G401.6 (cell line): ENCODE measurements around the gene BOD1L1.

Experiments used
- FAIRE-seq: peaks from 2 replicates; lab custom pipeline; 2012; peaks lifted over from hg19 to GRCh38; lab: Jason Lieb, UNC

The BOD1L1 gene

DNA sequence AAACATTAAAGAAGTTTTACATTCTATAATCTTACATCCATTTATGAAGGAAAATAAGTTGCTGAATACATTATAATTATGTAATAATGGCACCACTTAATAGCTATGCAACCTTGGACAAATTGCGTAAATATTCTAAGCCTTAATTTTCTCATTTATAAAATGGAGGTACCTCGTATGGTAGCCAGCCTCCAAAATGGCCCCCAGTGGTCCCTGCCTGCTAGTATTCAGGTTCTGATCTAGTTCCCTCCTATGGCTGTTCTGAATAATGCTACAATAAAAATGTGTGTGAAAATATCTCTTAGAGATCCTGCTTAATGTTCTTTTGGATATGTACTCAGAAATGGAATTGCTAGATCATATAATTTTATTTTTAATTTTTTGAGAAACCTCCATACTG is 72.2 kb downstream of the BOD1L1 start:
- FAIRE-seq, result no peak

DNA sequence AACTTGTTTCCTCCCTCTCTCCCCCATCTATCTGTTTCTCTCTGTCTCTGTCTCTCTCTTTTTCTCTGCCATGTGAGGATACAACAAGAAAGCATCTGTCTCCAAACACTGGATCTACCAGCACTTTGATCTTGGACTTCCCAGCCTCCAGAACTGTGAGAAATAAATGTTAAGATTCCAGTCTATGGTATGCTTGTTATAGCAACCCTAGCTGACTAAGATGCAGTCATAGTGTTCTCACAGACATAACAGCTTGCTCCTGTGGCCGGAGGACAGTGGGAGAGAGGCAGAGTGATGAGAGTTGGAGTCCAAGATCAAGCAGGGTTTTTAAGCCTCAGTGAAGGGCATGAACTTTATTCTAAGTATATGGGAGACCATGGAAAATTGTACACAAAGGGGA is 74.4 kb downstream of the BOD1L1 start:
- FAIRE-seq, result no peak

DNA sequence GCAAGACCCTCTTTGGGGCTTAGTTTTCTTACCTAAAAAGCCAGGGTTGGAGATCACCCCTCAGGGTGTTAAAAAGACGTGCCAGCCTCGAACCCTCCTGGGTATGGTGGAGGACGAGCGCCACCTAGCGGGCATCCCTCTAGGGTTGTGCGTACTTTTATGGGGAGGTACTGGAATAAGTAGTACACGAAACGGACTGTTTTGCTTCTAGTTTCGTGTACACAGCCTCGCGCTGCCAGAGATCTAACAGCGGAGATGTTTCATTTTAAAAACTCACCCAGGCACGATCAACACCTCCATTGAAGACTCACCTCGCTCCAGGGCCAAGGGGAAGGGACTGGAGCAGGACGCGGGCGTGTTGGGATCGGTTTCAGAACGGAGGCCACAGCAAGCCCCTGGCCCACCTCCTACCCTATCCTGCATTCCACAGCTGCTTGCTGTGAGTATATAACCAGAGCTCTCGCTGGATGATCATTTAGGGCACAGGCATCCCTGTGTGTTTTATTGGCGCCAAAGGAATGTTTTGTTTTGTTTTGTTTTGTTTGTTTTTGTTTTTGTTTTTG is 78.5 kb downstream of the BOD1L1 start:
- FAIRE-seq, result peak; percentile 80

DNA sequence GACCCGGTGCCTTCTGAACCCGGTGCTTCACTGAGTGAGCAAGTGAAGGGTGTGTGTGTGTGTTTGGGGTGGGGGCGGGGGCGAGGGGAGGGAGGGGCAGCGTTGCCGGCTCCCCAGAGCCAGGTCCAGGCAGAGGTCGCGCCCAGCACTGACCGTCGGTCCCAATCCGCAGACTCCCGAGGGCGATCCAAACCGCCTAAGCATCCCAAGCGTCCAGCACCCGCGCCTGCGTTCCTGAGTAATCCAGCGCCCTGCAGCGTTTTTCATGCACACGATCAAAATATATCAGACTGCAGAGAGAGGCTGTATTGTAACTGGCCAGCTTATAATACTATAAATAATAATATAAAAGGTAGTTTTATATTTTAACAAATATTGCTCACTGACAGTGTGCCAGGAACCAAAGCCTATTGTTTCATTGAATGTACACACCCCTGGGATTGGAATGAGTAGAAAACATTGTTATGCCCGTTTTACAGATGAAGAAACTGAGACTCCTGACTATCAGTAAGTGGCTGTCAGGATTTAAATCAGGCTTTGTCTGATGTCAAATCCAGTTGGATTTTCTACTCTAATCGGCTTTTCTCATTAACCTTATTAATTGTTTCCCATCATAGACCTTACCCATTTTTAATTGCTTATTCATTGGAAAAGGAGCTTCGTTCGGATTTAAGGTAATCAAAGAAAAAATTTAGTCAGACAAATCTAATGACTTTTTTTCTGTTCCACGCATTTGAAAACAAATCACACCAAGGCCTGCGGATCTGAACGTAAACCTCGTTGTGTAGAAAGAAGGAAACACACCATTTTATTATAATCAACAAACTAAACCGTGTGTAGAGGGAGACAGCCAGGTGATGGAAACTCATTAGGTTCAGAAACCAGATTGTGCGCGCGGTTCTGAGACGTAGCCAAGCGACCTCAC is 79.2 kb downstream of the BOD1L1 start:
- FAIRE-seq, result no peak

DNA sequence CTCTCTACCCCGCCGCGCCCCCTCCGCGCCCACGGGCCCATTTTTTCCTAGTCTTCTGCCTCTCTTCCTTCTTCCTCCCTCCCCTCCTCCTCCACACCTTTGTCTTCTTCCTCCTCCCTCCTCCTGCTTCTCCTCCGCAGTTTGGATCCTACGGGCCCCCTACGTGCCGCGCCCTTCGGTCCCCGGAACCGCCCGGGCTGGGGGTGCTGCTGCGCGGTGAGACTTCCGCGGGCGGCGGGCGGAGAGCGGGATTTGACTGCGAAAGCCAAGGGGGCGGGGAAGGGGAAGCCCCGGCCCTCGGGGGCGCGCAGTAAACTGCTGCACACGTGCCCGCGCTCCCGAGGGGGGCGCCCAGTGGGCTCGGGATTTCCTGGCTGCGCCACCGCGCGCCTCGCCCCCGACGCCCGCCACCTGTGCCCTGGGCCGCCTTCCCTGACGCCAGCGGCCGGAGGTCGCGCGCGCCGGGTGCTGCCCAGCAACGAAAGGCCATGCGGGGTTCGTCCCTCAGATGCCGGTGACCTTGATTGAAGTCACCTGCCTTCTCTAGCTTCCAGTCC is 80.0 kb downstream of the BOD1L1 start:
- FAIRE-seq, result no peak

DNA sequence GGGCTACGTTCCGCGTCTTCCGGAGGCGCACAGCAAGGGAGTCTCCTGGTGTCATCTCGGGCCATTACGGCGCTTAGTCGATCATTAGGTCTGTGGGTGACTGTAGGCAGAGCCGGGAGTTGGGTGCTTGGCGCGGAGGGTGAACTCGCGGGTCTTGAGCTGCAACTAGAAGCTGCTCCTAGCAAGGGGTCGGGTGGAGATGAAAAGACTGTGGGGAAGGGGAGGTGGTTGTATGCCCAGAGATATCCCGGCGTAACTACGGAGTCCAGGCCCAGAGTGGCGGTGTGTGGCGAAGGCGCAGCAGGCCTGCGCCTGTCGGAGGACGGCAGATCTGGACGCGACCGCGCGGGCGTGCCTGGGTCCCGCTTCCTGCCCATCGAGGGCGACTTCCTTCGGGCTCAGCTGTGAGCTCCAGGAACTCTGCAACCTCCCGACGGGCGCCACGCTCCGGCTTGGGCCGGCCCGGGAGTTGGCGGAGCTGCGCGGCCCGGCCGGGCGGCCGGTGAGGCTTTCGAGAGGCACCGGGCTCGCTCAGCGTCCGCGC is 80.5 kb downstream of the BOD1L1 start:
- no peak for FAIRE-seq

DNA sequence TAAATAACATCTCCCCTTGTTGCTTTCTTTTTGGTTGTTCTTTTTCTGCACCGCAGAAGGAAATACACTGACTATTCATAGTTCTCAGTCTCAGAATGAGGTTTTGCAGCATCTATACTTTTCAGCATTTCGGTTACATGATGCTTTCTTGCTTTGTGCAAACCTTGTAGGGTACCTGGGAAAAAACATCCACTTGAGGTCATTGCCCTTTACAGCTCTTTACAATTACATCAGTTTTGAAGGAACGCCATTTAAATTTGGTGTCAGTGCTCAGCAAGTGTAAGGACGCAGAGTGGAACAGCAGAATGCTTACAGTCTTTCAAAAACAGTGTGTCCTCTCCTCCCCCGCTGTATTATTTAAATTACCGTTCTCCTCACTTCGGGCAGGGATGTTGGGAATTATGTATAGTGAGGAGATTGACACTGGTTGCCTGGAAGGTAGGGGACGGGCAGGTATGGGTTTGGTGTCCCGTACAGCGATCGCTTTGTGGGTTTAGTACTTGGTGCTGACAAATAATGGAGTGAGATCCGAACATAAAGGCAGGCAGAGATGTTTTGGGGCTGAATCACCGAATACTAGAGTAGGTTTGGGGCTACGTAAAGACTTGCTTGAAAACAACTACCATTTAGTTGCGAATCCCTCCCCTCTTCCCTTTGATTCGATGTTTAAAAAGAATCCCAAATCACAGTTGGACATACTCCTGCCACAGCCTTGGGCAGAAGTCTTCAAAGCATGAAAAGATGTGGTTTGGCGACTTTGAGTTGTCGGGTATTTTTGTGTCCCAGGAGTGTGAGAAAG is 81.2 kb downstream of the BOD1L1 start:
- FAIRE-seq, result no peak

DNA sequence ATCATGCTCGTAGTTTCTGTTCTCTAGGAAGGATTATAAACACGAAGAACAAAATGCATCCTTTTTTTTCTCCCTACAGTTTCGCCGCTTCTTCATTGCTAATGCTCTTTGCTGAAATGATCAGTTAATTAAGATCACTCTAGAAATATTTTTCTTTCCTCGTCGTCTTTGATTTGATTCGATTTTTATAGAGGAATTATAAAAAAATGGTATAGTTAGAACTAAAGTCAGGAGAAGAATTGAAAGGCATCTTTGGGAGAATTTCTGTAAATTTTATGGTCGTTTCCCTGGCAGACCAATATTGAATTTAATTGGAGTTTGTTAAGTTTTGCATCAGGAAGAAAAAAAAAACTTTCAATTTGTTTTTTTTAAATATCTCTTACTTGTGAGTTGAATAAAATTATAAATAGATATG is 82.1 kb downstream of the BOD1L1 start:
- no peak for FAIRE-seq

DNA sequence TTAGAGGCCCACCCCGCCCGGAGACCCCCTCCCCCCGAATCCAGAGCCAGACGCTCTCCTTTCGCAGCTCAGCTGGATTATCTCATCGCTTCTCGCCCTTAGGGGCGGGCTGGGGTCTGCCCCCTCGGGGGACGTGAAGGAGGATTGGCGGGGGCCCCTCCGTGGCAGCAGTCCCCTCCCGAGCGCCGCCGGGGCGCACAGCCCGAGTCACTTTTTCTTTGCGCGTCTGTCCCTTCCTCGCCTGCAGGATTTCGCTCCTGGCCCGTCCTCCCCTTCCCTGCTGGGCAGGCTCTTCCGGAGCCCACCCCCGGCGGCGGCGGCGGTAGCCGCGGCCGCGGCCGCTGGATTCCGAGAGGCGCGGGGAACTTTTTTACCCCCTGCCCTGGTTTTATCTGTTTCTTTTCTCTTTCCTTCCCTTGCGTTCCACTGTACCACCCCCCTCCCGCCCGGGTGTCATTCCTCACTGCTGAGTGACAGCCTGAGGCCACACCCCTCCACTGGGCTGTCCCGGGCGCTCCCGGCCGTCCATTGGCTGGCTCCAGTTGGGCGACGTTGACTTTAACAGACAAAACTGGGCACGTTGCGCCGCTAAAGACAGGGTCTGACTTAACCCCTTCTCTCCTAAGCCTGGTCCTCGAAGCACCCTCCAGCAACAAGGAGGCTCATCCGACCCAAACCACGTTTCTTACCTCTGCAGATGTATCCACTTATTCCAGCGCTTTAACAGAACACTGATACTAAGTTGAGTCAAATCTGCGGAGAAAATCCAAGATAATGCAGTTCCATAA is 82.7 kb downstream of the BOD1L1 start:
- FAIRE-seq, result peak; percentile 93

DNA sequence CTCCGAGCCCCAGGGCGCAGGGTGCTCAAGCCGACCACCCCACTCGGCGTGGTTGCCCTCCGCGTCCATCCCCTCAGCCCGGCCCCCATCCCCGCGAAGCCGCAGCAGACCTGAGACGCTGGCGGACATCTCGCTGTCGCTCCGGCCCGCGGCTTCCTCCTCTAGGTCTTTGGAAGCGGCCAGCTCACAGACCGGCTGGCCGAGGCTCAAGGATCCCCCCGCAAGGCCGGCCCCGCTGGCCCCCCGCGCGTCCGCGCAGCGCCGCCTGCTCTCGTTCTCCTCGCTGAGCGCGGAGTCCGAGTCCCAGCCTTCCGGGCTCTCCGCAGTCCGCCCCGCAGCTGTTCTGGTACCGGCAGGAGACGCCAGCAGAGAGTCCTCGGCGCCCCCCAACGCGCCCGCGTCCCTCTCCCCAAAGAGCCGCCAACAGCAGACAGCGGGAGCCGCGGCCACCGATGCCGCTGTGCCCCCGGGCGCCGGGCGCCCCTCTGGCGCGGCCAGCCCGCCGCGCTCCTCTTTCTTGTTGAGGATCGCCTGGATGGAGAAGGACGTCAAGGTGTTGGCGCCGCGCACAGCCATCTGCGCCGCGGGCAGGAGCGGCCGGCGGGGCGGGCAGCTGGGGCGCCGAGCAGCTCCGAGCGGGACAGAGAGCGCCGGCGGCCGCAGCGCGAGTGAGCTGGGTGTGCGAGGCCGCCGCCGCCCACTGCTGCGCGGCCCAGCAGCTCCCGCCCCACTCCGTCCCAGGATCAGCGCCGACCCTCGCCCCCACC is 83.5 kb downstream of the BOD1L1 start, which contains the start of gene NKX3-2:
NKX3-2 (minus strand) TSS at position 670 of the 767 bp plus-strand sequence; CDS start at position 576, 94 bp downstream.
- FAIRE-seq, result no peak

DNA sequence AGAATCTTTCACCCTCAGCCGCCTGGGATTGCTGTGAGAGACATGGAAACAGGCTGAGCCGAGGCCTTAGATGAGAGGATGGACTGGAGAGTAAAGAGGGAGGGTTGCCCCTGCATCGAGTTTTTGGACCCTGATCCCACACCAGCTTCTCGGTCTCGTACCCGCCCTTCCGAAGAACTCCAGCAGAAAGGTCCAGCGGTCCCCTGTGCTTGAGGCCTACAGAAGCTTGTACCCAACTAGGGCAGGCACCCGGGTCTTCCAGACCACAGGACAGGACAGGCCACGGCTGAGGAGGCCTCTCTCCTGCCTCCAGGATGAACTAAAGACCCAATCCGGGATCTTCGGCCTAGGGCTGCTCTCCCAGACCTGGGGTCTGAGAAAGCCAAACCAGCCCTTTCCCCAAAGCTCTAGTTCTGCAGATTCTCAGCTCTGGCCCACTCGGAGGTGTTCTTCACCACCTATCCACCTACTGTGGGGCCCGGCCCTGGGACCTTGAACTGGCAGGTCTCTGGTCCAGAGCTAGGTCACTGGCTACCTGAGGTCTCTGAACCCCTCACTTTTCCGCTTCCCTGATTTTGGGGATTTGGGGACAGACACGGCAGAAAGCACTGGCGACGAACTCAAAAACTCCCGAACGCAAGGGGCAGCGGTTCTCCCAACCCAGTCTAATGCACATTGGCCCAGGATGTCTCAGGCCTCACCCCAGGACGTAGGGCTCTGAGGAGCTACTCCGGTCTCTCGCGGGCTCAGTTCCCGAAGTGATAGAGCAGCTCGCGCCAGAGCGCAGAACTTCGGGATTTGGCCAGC is 84.3 kb downstream of the BOD1L1 start:
- FAIRE-seq, result no peak

DNA sequence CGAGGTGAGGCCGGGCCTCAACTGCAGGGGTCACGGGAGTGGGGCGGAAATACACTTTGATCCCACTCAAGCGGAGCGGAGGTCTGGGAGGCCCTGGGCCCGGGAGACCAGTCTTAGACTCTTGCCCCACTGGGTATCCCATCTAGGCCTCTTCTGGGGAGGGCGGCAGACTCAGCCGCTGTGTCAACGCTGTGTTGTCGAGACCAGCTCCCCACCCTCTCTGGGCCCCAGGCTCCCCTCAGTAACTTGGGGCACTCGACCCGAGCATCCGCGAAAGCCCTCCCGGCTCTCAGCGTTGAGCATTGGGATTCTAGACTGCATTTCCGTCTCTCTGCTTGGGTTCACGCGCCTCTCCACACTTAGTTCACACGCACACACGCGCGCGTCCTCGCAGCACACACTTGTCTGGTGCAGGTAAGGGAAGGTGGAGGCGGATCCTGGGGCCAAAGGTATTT is 84.9 kb downstream of the BOD1L1 start:
- FAIRE-seq, result no peak

DNA sequence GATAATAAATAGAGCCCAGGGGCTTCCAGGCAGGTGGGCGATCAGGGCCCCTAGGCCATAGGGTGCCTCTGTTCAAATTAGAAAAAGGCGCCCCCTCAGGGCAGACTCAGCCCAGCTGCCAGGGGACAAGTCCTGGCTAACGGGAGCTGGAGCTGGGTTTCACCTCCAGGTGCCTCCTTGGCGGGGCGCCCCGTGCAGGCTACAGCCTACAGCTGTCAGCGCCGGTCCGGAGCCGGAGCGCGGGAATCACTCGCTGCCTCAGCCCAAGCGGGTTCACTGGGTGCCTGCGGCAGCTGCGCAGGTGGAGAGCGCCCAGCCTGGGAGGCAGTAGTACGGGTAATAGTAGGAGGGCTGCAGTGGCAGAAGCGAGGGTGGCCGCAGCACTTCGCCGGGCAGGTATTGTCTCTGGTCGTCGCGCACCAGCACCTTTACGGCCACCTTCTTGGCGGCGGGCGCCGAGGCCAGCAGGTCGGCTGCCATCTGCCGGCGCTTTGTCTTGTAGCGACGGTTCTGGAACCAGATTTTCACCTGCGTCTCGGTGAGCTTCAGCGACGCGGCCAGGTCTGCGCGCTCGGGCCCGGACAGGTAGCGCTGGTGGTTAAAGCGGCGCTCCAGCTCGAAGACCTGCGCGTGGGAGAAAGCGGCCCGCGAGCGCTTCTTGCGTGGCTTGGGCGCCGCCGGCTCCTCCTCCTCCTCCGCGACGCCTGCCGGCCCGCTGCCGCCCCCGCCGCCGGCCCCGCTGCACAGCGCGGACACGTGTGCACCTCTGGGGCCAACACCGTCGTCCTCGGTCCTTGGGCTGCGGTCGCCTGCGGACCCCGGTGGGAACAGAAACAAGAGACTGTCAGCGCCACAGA is 85.6 kb downstream of the BOD1L1 start:
- FAIRE-seq, result no peak

DNA sequence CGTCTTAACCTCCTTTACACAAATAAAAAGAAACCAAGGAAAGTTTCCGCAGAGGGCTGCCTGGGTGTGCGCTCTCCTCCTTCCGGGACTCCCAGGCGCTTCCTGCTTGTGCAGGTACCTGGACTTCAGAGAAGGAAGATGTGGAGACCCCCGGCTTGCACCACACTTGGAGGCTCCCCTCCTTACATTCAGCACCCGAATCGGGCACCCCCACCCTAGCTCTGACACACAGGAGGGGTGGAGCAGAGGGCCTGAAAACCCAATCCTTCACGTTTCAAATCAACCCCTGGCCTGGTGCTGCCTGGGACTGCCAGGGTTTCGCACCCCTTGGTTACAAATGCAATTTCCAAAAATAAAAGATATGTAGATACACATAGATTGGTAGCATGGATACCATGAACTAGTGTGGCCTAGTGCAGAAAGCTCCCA is 86.3 kb downstream of the BOD1L1 start:
- FAIRE-seq, result no peak

DNA sequence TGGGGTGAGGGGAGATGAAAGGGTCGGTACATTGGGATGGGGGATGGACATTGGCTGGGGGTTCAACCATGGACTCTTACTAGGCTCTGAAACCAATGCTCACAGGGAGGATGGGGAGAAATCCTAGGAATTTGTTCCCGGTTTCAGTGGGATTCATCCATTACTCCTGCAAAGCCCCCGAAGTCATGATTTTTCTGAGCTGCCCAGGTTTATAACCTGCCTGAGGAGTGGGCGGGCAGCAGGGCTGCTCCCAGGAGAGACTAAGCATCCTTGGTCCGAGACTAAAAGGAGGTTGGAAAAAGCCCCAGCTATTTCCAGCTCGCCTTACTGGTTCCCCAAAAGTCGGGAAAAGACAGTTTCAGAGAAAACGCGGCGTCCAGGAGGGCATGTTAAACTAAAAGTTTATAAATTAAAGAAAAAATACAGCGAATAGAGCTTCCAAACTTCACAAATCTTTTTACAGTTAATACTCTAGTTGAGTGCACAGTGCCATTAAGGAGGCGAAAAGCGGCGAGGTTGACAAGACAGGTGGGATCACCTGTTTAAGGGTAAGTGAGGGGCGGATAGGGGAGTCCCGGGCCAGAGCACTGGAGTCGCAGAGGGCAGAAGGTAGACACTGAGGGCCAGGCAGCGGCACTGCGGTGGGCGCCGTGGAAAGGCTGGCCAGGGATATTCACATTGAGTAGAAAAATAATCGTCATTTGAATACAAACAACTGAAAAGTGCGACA is 86.9 kb downstream of the BOD1L1 start:
- FAIRE-seq, result no peak

DNA sequence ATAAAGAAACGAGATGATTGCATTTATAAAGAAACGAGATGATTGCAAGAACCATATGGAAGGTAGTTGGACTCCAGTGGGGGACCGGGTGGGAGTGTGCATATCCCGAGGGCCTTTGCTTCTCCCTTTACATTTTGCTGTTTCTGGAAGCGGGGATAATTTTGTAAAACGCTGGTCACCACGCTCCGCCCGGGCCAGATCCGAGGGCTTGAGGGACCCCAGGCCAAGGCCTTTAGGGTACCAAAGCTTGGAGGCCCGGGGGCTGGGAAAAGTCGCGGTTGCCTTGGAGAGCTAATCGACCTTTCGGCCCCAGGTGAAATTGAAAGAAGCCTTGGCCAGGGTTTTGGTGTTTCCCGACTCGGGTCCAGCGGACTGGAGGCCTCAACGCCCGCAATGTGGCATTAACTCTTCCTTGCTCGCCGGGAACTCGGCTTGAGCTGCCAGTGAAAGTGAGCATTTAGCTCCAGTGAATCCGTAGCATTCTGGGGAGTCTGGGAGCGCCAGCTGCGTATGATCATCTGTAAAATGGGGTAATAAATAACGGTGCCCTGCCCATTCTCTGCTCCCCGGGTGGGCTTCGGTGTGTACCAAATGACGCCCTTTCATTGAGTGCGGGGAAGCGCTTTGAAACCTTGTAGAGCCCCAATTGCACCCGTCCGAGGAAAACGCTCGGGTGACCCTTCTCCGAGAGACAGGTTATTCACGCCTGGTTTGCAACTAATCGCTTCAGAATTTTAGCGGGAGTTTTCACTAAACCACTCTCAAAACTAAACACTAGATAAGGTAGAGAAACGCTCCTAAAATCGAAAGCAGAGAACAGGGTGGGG is 87.7 kb downstream of the BOD1L1 start:
- FAIRE-seq, result no peak

DNA sequence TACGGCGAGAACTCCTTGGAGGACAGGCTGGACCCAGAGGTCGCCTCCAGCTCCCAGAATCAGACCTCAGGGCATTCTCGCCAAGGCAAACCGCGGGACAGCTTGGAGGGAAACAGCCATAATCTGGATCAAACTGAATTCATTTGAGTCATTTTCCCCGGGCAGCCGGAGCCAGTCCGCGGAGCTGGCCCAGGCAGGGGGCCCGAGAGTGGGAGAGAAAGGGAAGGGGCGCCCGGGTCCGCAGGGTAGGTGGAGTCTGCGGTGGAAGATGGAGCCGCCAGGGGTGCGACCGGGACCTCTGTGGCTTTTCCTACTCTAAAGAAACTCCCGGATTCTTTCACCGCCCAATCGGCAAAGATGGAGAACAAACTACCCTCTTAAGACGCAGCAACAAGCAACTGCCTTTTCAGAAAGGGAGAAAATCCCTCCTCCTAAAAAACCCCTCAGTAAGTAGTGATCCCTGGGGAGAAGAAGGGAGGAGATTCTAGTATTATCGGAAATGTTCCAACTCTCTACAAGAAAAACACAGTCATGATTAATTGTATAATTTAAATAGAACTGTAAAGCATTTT is 88.4 kb downstream of the BOD1L1 start:
- FAIRE-seq, result no peak
